Stomach (tissue), 9 donors: ENCODE data around the gene ERAL1. TPM values are rescaled to one million over a fixed set of nuclear protein-coding genes. Genes with fewer than 3 reads are reported as not detected.
A peak's percentile ranks its signal among the peaks of the same experiment; 100 is the strongest.
"Not testable (repeated sequence)": the region's sequence is repeated elsewhere in the genome, so short reads cannot be mapped to it uniquely, and the experiment has no call there.

ENCODE experiments used
- DNase-seq, 2 donors: peaks; one replicate each; pipeline versions ENCODE4 v3.0.0 to v3.0.0-alpha.2; 2013 to 2019
- H3K27ac ChIP-seq, 5 donors: fragments of 200-600 bp in 4 of 5; sonication (generic) in 4 of 5; one replicate each; pipeline ENCODE4 v1.5.1; 2013 to 2019; ENCODE audit warnings: mild to moderate bottlenecking in 1 of 5, moderate library complexity in 1 of 5
- H3K27me3 ChIP-seq, 3 donors: fragments of 200-600 bp; sonication (generic); one replicate each; pipeline ENCODE4 v1.5.1; 2017 to 2019; ENCODE audit warnings: mixed run types in 1 of 3
- H3K36me3 ChIP-seq, 4 donors: fragments of 200-600 bp; sonication (generic); 1 replicate in 3 of 4; 2 replicates in 1 of 4; pipeline ENCODE4 v1.5.1; 2016 to 2019
- H3K4me1 ChIP-seq, 4 donors: fragments of 200-600 bp; sonication (generic); one replicate each; pipeline ENCODE4 v1.5.1; 2016 to 2019
- H3K4me3 ChIP-seq, 4 donors: fragments of 200-600 bp; sonication (generic) in 3 of 4; one replicate each; pipeline ENCODE4 v1.5.1; 2016 to 2019; ENCODE audit warnings: mild to moderate bottlenecking in 1 of 4
- H3K9me3 ChIP-seq, 4 donors: fragments of 200-600 bp; sonication (generic); one replicate each; pipeline ENCODE4 v1.5.1; 2016 to 2019
- EP300 ChIP-seq: sonication (generic); formaldehyde crosslinking; IDR thresholded peaks from one replicate; pipeline ENCODE4 v1.6.1; 2017; ENCODE audit warnings: antibody characterized with exemption
- POLR2A ChIP-seq, 4 donors: fragments of 450-650 bp; IDR thresholded peaks; one replicate each; pipeline ENCODE4 v1.6.1; 2016; ENCODE audit warnings: antibody characterized with exemption in 4 of 4, control low read depth in 2 of 4, mild to moderate bottlenecking in 1 of 4, moderate library complexity in 1 of 4
- POLR2AphosphoS5 ChIP-seq, 3 donors: sonication (generic); formaldehyde crosslinking; IDR thresholded peaks; one replicate each; pipeline ENCODE4 v1.6.1; 2016; ENCODE audit warnings: antibody characterized with exemption in 3 of 3
- WGBS, 5 donors: extraction: QIAGEN DNeasy Blood & Tissue Kit in 3 of 5; methylation state at CpG; one replicate each; pipeline versions ENCODE4 v1.1.5 to v1.1.7; 2013 to 2018; 5-methylcytosine and 5-hydroxymethylcytosine counted together
- intact Hi-C: fragments of 100-400 bp; cut with DNase I; formaldehyde crosslinking; loops from one replicate; pipeline ENCODE4 v1.15.1; 2023; ENCODE audit warnings: low total_unique reads
- polyA plus RNA-seq, 3 donors: library from polyadenylated mRNA; stranded (reverse); fragments of 200-250 nt; gene quantifications; one replicate each; pipeline ENCODE4 v1.2.3, GENCODE V29; 2013
- total RNA-seq, 5 donors: library from RNA; depleted of rRNA; stranded (reverse); fragments of >200 nt; gene quantifications; one replicate each; pipeline versions ENCODE4 v1.1.0 to v1.2.3, GENCODE V29; 2014 to 2016
- TF ChIP-seq, protein P1 (sequence below), 7 experiments: fragments of 450-650 bp in 4 of 7; fragments of 200-600 bp in 3 of 7; sonication (generic) in 3 of 7; IDR thresholded peaks; one replicate each; pipeline ENCODE4 v1.5.1; 2016 to 2019; ENCODE audit warnings: antibody characterized with exemption in 7 of 7, control low read depth in 2 of 7, mild to moderate bottlenecking in 1 of 7
- donor health status: healthy with polysubstance abuse.
- donor health status: Bipolar disorder and iron deficiency.
- donor health status: healthy.

The ERAL1 gene
- total and polyA plus RNA-seq, 8 donors = 23.1 to 97.0 (median 46.5) TPM

GRCh38 chr17:28818819-28819221 is 36.0 kb upstream of the ERAL1 start:
- H3K9me3 ChIP-seq = no peaks in the 10 kb centered on the region
- H3K27ac ChIP-seq = no peak overlapping the region
- H3K36me3 ChIP-seq = no peaks in the 10 kb centered on the region
- H3K4me3 ChIP-seq = no peak overlapping the region
- no peaks in the 10 kb centered on the region for H3K27me3 ChIP-seq
- no peak for DNase-seq
- 58 to 73% (median 70%) methylated on average over 3 of the region's 3 CpGs for WGBS, 5 donors
- TF ChIP-seq, protein P1, sequence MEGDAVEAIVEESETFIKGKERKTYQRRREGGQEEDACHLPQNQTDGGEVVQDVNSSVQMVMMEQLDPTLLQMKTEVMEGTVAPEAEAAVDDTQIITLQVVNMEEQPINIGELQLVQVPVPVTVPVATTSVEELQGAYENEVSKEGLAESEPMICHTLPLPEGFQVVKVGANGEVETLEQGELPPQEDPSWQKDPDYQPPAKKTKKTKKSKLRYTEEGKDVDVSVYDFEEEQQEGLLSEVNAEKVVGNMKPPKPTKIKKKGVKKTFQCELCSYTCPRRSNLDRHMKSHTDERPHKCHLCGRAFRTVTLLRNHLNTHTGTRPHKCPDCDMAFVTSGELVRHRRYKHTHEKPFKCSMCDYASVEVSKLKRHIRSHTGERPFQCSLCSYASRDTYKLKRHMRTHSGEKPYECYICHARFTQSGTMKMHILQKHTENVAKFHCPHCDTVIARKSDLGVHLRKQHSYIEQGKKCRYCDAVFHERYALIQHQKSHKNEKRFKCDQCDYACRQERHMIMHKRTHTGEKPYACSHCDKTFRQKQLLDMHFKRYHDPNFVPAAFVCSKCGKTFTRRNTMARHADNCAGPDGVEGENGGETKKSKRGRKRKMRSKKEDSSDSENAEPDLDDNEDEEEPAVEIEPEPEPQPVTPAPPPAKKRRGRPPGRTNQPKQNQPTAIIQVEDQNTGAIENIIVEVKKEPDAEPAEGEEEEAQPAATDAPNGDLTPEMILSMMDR (IDR thresholded peaks at IDR 0.05) = no peak
- TF ChIP-seq POLR2A (IDR thresholded peaks at IDR 0.05) (no peak), POLR2AphosphoS5 (IDR thresholded peaks at IDR 0.05) (no peak), EP300 (no peak)
- intact Hi-C loops = no loop called here
- H3K4me1 ChIP-seq = no peaks in the 10 kb centered on the region

DNA sequence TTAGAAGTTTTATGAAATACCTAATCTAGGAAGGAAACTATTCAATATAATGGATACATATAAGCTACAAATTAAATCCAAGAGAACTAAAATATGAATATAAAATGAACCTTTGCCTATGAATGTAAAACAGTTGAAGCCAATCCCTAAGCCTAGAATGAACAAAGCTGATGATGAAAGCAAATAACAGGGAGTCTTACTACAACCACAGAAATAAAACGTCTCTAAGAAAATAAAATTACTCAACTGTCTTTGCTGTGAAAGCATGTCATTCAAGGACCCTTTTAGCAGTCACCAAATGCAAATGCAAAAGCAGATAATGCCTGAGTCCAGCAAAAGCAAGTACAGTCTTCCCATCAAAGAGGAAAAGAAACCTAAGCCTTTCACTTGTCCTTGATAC is 35.2 kb upstream of the ERAL1 start:
- TF ChIP-seq EP300 (no peak), POLR2A (IDR thresholded peaks at IDR 0.05) (no peak), POLR2AphosphoS5 (IDR thresholded peaks at IDR 0.05) (no peak)
- TF ChIP-seq, protein P1 (IDR thresholded peaks at IDR 0.05) = no peak
- 40 to 70% (median 53%) methylated on average over 1 of the region's 1 CpG for WGBS, 5 donors
- H3K27me3 ChIP-seq = no peaks in the 10 kb centered on the region
- no peak overlapping the region for H3K27ac ChIP-seq
- no peaks in the 10 kb centered on the region for H3K36me3 ChIP-seq
- no peak for DNase-seq
- no peaks in the 10 kb centered on the region for H3K9me3 ChIP-seq
- no peaks in the 10 kb centered on the region for H3K4me1 ChIP-seq
- intact Hi-C loops = no loop called here
- H3K4me3 ChIP-seq = no peak overlapping the region

GRCh38 chr17:28827672-28828071 is 27.1 kb upstream of the ERAL1 start:
- TF ChIP-seq POLR2A (IDR thresholded peaks at IDR 0.05) (no peak), EP300 (no peak)
- Histone ChIP-seq H3K9me3 (no peaks in the 10 kb centered on the region), H3K27me3 (no peaks in the 10 kb centered on the region), H3K27ac (no peak overlapping the region), H3K4me3 (no peak overlapping the region), H3K36me3 (peaks cover 0 to 14% (median 8%) of the 10 kb centered on the region in 4 donors), H3K4me1 (no peaks in the 10 kb centered on the region)
- WGBS, 5 donors = 88 to 100% (median 95%) methylated on average over 1 of the region's 1 CpG
- intact Hi-C loops = no loop called here
- DNase-seq = no peak

DNA sequence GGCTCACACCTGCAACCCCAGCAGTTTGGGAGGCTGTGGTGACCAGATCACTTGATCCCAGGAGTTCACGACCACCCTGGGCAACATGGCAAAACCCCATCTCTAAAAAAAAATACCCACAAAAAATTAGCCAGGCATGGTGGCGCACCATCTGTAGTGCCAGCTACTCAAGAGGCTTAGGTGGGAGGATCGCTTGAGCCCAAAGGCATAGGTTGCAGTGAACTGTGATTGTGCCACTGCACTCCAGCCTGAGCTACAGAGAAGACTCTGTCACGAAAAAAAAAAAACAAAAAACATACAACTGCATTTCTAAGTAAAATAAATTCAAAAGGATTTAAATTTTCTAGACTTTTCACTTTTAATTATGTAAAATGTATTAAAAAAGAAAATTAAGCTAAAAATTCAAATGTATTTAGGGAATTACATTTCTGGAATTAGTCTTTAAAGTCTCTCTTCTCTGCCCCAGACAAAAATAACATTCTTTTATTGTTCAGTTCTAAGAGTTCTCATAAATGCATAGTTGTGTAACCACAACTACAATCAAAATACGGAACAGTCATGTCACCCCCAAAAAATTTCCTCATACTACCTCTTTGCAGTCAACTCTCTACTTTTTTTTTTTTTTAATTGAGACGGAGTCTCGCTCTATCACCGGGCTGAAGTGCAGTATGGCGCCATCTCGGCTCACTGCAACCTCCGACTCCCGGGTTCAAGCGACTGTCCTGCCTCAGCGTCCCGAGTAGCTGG is 26.3 kb upstream of the ERAL1 start:
- Histone ChIP-seq H3K27me3 (no peaks in the 10 kb centered on the region), H3K36me3 (peaks cover 0 to 14% (median 8%) of the 10 kb centered on the region in 4 donors), H3K9me3 (no peaks in the 10 kb centered on the region), H3K4me1 (no peaks in the 10 kb centered on the region), H3K4me3 (no peak overlapping the region), H3K27ac (no peak overlapping the region)
- WGBS, 5 donors = 91 to 96% (median 94%) methylated on average over 15 of the region's 15 CpGs
- DNase-seq = peak in 1 of 2 donors; percentile 20
- intact Hi-C loops = no loop called here
- no peak for TF ChIP-seq POLR2AphosphoS5 (IDR thresholded peaks at IDR 0.05)
- TF ChIP-seq, protein P1 (IDR thresholded peaks at IDR 0.05) = no peak
- TF ChIP-seq POLR2A (IDR thresholded peaks at IDR 0.05) = no peak
- no peak for TF ChIP-seq EP300

GRCh38 chr17:28834420-28834819 is 20.4 kb upstream of the ERAL1 start:
- TF ChIP-seq POLR2A (IDR thresholded peaks at IDR 0.05) = no peak
- TF ChIP-seq, protein P1 (IDR thresholded peaks at IDR 0.05) = no peak
- TF ChIP-seq POLR2AphosphoS5 (IDR thresholded peaks at IDR 0.05) = no peak
- no peak for TF ChIP-seq EP300

DNA sequence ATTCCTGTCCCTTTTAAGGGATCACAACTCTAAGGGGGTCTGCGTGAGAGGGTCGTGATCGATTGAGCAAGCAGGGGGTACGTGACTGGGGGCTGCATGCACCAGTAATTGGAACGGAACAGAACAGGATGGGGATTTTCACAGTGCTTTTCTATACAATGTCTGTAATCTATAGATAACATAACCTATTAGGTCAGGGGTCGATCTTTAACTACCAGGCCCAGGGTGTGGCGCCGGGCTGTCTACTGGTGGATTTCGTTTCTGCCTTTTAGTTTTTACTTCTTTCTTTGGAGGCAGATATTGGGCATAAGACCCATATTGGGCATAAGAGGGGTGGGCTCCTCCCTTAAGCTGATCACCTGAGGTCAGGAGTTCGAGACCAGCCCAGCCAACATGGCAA is 18.3 kb upstream of the ERAL1 start:
- 84 to 91% (median 86%) methylated on average over 10 of the region's 10 CpGs for WGBS, 5 donors
- intact Hi-C loops, H3K9me3 ChIP-seq, H3K4me3 ChIP-seq, H3K36me3 ChIP-seq, H3K27me3 ChIP-seq, H3K27ac ChIP-seq: not testable (repeated sequence)
- peaks cover 0 to 22% (median 11%) of the 10 kb centered on the region in 4 donors for H3K4me1 ChIP-seq
- DNase-seq = peak in 1 of 2 donors; percentile 13

More at GRCh38 chr17:28834420-28834819, 20.4 kb upstream of the ERAL1 start:
- Histone ChIP-seq H3K27ac (no peak overlapping the region), H3K27me3 (no peaks in the 10 kb centered on the region), H3K9me3 (no peaks in the 10 kb centered on the region), H3K4me1 (peaks cover 0 to 1% (median 0%) of the 10 kb centered on the region in 4 donors), H3K4me3 (no peak overlapping the region), H3K36me3 (peaks cover 0 to 17% (median 10%) of the 10 kb centered on the region in 4 donors)
- intact Hi-C loops = no loop called here
- no peak for DNase-seq
- WGBS, 5 donors = 97 to 100% (median 97%) methylated on average over 1 of the region's 1 CpG
